GM12878 (cell line): ENCODE measurements around the gene EMC6. TPM values are rescaled to one million over a fixed set of nuclear protein-coding genes. Genes with fewer than 3 reads are reported as not detected.
A peak's percentile ranks its signal among the peaks of the same experiment; 100 is the strongest.

Source experiments
- ATAC-seq: fragments of 200-7000 bp; cut with Tn5 transposase; 3 replicates; pipeline ENCODE4 v1.9.1; 2020; ENCODE audit warnings: mild to moderate bottlenecking, moderate library complexity
- BruUV-seq: library from RNA; stranded (reverse); fragments of 400-500 nt; replicated peaks from 2 replicates; lab custom pipeline; 2021; lab: Mats Ljungman, UMichigan
- CTCF ChIA-PET: fragments of 300-600 bp; sonication (Branson Sonifier 250); formaldehyde crosslinking; extraction: SDS; loops from one replicate; lab custom pipeline; 2021; ENCODE audit warnings: inconsistent platforms; lab: Yijun Ruan, JAX
- POLR2A ChIA-PET: fragments of 350-600 bp; formaldehyde crosslinking; extraction: SDS; loops from one replicate; lab custom pipeline; 2021; ENCODE audit warnings: inconsistent platforms; lab: Charles Lee
- RAD21 ChIA-PET: fragments of 300-600 bp; sonication (Branson Sonifier 250); formaldehyde crosslinking; loops from one replicate; lab custom pipeline; 2023; ENCODE audit warnings: antibody characterized with exemption; ENCODE audit not compliant: unreplicated experiment; lab: Charles Lee
- SMC1A ChIA-PET: fragments of 300-600 bp; sonication (Branson Sonifier 250); formaldehyde crosslinking; loops from one replicate; lab custom pipeline; 2023; ENCODE audit not compliant: unreplicated experiment, uncharacterized antibody; lab: Charles Lee
- DNase-seq: peaks from one replicate; pipeline ENCODE4 v3.0.0-alpha.2; 2011; ENCODE audit warnings: low read depth, low spot score
- FAIRE-seq: peaks from 3 replicates; lab custom pipeline; 2011; peaks lifted over from hg19 to GRCh38; lab: Jason Lieb, UNC
- H2AFZ ChIP-seq: 2 replicates; pipeline ENCODE4 v1.6.0; 2011; ENCODE audit warnings: low read depth, low read length, control low read depth; ENCODE audit not compliant: control insufficient read depth
- H3K27ac ChIP-seq: 2 replicates; pipeline ENCODE4 v1.5.1; 2011; ENCODE audit warnings: control low read depth; ENCODE audit not compliant: control insufficient read depth, insufficient read depth
- H3K27me3 ChIP-seq, 2 experiments: replicated peaks in 1 of 2; 2 replicates each; pipeline versions ENCODE4 v1.6.0 to v1.6.1; 2011; ENCODE audit warnings: low read length in 1 of 2; ENCODE audit not compliant: control insufficient read depth in 2 of 2, insufficient read depth in 2 of 2
- H3K36me3 ChIP-seq, 2 experiments: 2 replicates each; pipeline ENCODE4 v1.5.1; 2011; ENCODE audit warnings: low read length in 1 of 2; ENCODE audit not compliant: control insufficient read depth in 2 of 2, insufficient read depth in 2 of 2
- H3K4me1 ChIP-seq: 2 replicates; pipeline ENCODE4 v1.6.1; 2011; ENCODE audit warnings: mild to moderate bottlenecking, low read length, moderate library complexity, mixed read lengths; ENCODE audit not compliant: control insufficient read depth, insufficient read depth
- H3K4me2 ChIP-seq: 2 replicates; pipeline ENCODE4 v1.6.0; 2011; ENCODE audit warnings: control low read depth; ENCODE audit not compliant: control insufficient read depth, insufficient read depth
- H3K4me3 ChIP-seq: fragments of 200-600 bp; sonication (generic); 2 replicates; pipeline ENCODE4 v1.5.1; 2016
- H3K79me2 ChIP-seq: 2 replicates; pipeline ENCODE4 v1.6.0; 2011; ENCODE audit warnings: low read length; ENCODE audit not compliant: control insufficient read depth, insufficient read depth
- H3K9ac ChIP-seq: 2 replicates; pipeline ENCODE4 v1.8.0; 2011; ENCODE audit warnings: low read length, control low read depth, mixed read lengths; ENCODE audit not compliant: control insufficient read depth, insufficient read depth
- H3K9me3 ChIP-seq: replicated peaks from 3 replicates; pipeline ENCODE4 v1.5.1; 2011; ENCODE audit warnings: mild to moderate bottlenecking, low read length; ENCODE audit not compliant: control insufficient read depth, insufficient read depth
- H4K20me1 ChIP-seq: 2 replicates; pipeline ENCODE4 v1.6.0; 2011; ENCODE audit not compliant: control insufficient read depth, insufficient read depth
- ATF3 ChIP-seq: IDR thresholded peaks from 2 replicates; pipeline ENCODE4 v1.6.1; 2011; ENCODE audit warnings: low read depth, mild to moderate bottlenecking, low read length, moderate library complexity, borderline replicate concordance; ENCODE audit errors: extremely low read depth
- CREM ChIP-seq: IDR thresholded peaks from 2 replicates; pipeline ENCODE4 v1.6.1; 2014; ENCODE audit warnings: antibody characterized with exemption, low read depth
- GATAD2B ChIP-seq: fragments of 450-650 bp; conservative IDR thresholded peaks from 2 replicates; pipeline ENCODE4 v1.6.1; 2017; ENCODE audit warnings: low read depth, mild to moderate bottlenecking, moderate library complexity
- HDAC2 ChIP-seq: fragments of 200-600 bp; sonication (generic); IDR thresholded peaks from 2 replicates; pipeline ENCODE4 v1.6.1; 2017
- MXI1 ChIP-seq: fragments of 150-350 bp; IDR thresholded peaks from 2 replicates; pipeline ENCODE4 v1.6.1; 2011; ENCODE audit warnings: low read depth, mild to moderate bottlenecking, inconsistent platforms, low read length, improper control_type of control experiment
- NR2F1 ChIP-seq: fragments of 450-650 bp; conservative IDR thresholded peaks from 2 replicates; pipeline ENCODE4 v1.6.1; 2017; ENCODE audit warnings: mild to moderate bottlenecking
- SREBF1 ChIP-seq: IDR thresholded peaks from 2 replicates; pipeline ENCODE4 v1.6.1; 2012; ENCODE audit warnings: mild to moderate bottlenecking, low read length
- WGBS: methylation state at CpG from one replicate; pipeline ENCODE4 v1.1.6; 2016; ENCODE audit warnings: low lambda C conversion rate; ENCODE audit not compliant: insufficient replicate concordance, insufficient coverage; ENCODE audit errors: missing lambda C conversion rate; 5-methylcytosine and 5-hydroxymethylcytosine counted together
- in situ Hi-C: fragments of 300-500 bp; cut with MboI; formaldehyde crosslinking; loops from 9 replicates; pipeline ENCODE4 v1.14.3; 2018; ENCODE audit warnings: mixed read lengths
- intact Hi-C: fragments of 100-400 bp; cut with micrococcal nuclease; formaldehyde crosslinking; loops from one replicate; pipeline ENCODE4 v1.14.2; 2022; ENCODE audit not compliant: unreplicated experiment
- polyA plus RNA-seq, 11 experiments: library from polyadenylated mRNA; depleted of rRNA in 4 of 11; unstranded in 6 of 11; stranded (reverse) in 5 of 11; fragments of >200 nt; fragmentation: Nextera tagmentation in 4 of 11; fragmentation: Illumina TruSeq in 1 of 11; extraction: Ambion mirVana in 4 of 11; extraction: Trizol in 1 of 11; gene quantifications; 1 replicate in 1 of 11; 2 replicates in 10 of 11; pipeline versions ENCODE4 v1.2.1 to v1.2.3, GENCODE V29; 2011 to 2016; ENCODE audit warnings: inconsistent platforms in 2 of 11, missing spikeins in 2 of 11, low read depth in 1 of 11
- total RNA-seq, 4 experiments: library from RNA; depleted of rRNA in 3 of 4; stranded (reverse); fragments of >200 nt in 3 of 4; fragmentation: Illumina TruSeq in 1 of 4; extraction: Trizol in 1 of 4; gene quantifications; 2 replicates each; pipeline versions ENCODE4 v1.2.1 to v1.2.3, GENCODE V29; 2013 to 2021

The EMC6 gene
- total and polyA plus RNA-seq, 10 of the 15 experiments (the other 5 are each of a cell fraction or from before 2014, with no cell fraction given): 5.1 to 172 (median 35.9) TPM

DNA sequence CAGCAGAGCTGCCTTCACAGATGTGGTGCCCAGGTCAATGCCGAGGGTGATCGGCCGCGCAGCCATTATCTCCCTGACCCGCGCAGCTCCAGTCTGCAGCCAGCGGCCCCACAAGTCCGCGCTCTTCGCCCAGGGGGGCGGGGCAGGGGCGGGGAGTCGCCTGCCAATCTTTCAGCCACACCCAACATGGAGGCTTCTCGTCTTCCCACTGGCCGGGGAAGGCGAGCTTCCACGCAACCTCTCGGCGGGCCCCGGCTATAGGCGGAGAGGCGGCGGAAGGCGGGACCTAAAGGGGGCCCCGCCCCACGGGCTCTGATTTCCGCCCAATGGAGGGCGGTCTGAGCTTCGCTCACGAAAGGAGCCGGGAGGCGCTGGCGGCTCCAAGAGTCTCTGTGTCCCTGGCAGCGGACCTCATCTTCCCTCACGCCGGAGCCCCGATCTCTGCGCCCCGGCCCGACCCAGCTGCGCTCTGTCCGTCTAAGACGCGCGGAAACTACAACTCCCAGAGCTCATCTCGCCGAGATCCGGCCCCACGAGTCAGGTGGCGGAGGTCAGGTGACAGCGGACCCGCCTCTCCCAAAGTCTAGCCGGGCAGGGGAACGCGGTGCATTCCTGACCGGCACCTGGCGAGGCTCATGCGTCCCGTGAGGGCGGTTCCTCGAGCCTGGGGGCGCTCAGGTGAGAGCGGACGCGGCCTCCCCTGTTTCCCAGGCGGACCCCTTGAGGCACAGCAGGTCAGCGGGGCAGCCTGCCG, 32.3 kb upstream of the EMC6 start, which contains the start of the genes CTNS and SHPK (continued):
- TF ChIP-seq ATF3 (peak; percentile 98), SREBF1 (peak; percentile 40), NR2F1 (0 out of 2 replicates have a peak, but pooled peaks have one; percentile 62)

- TF ChIP-seq CREM: no peak
- TF ChIP-seq GATAD2B: 0 out of 2 replicates have a peak, but pooled peaks have one; percentile 2
- 0 out of 2 replicates have a peak, but pooled peaks have one; percentile 18 for TF ChIP-seq HDAC2
- TF ChIP-seq MXI1: 0 out of 2 replicates have a peak, but pooled peaks have one; percentile 2
- BruUV-seq: TSS peak; percentile 68
- ChIA-PET RAD21 (interaction anchor here (0.8 to 3.1 kb wide), 8 partner anchors 10 to 210 kb away, joined by 3 to 26 read pairs (median 5); partner anchors contain the start of gene TRPV3), SMC1A (interaction anchor here (1.3 to 1.7 kb wide), 4 partner anchors 10 to 100 kb away, joined by 3 to 6 read pairs (median 4); no protein-coding TSS in a partner anchor), CTCF (interaction anchor here (0.6 to 1.6 kb wide), 7 partner anchors 9 to 207 kb away, joined by 3 to 17 read pairs (median 4); no protein-coding TSS in a partner anchor), POLR2A (interaction anchor here (0.6 to 1.3 kb wide), 6 partner anchors 26 to 90 kb away, joined by 3 to 11 read pairs (median 5); partner anchors contain the start of gene TRPV3)
- peak overlapping the region; percentile 90 for H3K4me2 ChIP-seq
- in situ Hi-C loops (no loop called here), intact Hi-C loops (loop anchor here (2.0 kb wide), 1 partner anchor 78 kb away; no protein-coding TSS in a partner anchor)
- H3K27me3 ChIP-seq: no peaks in the 10 kb centered on the region
- H2AFZ ChIP-seq: peak overlapping the region; percentile 97
- no peaks in the 10 kb centered on the region for H4K20me1 ChIP-seq
- peak overlapping the region; percentile 86 for H3K4me3 ChIP-seq
- H3K9me3 ChIP-seq: no peaks in the 10 kb centered on the region
- peaks cover 12% of the 10 kb centered on the region for H3K79me2 ChIP-seq
- H3K4me1 ChIP-seq: peaks cover 4% of the 10 kb centered on the region; the same call in 1 of the 2 replicates
- FAIRE-seq (no peak), ATAC-seq (peak; percentile 8), DNase-seq (no peak)
- WGBS: 2% methylated on average over 31 of the region's 31 CpGs
- peak overlapping the region; percentile 90 for H3K9ac ChIP-seq
- H3K27ac ChIP-seq: peak overlapping the region; percentile 98
- no peaks in the 10 kb centered on the region; a peak in 2 of 4 replicates for H3K36me3 ChIP-seq
Measured at GRCh38 chr17:3636908-3637373, 31.7 kb upstream of the EMC6 start.
